Fibroblast of pulmonary artery (primary cell): ENCODE data around the gene CDK5R1.

Experiments used
- DNase-seq: peaks from one replicate; pipeline ENCODE4 v3.0.0-alpha.2; 2010; ENCODE audit warnings: low read depth
- H3K4me3 ChIP-seq: replicated peaks from 2 replicates; pipeline ENCODE4 v1.5.1; 2011; ENCODE audit warnings: low read depth, mild to moderate bottlenecking, control low read depth, low read length, moderate library complexity
- TF ChIP-seq, protein P1 (sequence below): IDR thresholded peaks from 2 replicates; pipeline ENCODE4 v1.5.1; 2011; ENCODE audit warnings: mild to moderate bottlenecking, control low read depth, low read length, inconsistent platforms; ENCODE audit errors: missing control alignments

Gene CDK5R1

DNA sequence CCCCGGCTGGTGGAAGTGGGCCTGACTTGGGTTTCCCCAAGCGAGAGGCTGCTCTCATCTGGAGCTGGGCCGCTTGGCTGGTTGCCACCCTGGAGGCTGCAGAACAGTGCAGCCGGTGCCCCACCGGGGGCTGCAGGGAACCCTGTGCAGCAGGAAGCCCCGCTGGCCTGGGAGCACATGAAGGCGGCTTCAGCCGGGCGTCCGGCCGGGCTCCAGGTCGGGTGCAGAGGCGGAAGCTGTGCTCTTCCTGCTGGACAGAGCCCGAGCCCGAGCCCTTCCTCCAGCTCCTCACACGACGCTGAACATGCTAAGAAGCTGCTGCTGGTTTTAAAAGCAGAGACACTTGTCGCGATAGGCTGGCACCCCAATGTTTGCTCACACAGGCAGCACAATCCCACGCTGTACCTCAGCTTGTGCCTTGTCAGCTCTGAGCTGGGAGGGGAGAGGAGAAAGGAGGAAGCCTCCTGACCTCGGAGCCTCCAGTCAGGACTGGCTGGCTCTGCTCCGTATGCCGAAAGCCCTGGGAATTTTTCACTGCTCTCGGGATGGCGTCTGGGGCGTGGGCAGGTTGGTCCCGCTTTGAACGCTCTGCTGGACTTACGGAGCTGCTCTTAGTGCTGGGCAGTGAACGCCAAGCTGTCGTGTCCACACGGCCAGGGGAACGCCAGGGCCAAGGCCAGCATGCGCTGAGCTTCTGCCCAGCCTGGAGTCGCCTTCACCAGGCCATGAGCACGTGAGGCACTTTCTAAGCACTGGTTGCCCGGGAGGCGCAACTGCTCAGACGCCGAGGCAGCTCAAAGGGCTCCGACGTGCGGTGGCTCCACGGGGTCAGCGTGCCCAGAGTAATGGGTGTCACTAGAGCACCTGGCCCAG, 8.8 kb downstream of the CDK5R1 start:
- TF ChIP-seq, protein P1, sequence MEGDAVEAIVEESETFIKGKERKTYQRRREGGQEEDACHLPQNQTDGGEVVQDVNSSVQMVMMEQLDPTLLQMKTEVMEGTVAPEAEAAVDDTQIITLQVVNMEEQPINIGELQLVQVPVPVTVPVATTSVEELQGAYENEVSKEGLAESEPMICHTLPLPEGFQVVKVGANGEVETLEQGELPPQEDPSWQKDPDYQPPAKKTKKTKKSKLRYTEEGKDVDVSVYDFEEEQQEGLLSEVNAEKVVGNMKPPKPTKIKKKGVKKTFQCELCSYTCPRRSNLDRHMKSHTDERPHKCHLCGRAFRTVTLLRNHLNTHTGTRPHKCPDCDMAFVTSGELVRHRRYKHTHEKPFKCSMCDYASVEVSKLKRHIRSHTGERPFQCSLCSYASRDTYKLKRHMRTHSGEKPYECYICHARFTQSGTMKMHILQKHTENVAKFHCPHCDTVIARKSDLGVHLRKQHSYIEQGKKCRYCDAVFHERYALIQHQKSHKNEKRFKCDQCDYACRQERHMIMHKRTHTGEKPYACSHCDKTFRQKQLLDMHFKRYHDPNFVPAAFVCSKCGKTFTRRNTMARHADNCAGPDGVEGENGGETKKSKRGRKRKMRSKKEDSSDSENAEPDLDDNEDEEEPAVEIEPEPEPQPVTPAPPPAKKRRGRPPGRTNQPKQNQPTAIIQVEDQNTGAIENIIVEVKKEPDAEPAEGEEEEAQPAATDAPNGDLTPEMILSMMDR = no peak
- DNase-seq = peak; percentile 23
- no peak overlapping the region for H3K4me3 ChIP-seq

DNA sequence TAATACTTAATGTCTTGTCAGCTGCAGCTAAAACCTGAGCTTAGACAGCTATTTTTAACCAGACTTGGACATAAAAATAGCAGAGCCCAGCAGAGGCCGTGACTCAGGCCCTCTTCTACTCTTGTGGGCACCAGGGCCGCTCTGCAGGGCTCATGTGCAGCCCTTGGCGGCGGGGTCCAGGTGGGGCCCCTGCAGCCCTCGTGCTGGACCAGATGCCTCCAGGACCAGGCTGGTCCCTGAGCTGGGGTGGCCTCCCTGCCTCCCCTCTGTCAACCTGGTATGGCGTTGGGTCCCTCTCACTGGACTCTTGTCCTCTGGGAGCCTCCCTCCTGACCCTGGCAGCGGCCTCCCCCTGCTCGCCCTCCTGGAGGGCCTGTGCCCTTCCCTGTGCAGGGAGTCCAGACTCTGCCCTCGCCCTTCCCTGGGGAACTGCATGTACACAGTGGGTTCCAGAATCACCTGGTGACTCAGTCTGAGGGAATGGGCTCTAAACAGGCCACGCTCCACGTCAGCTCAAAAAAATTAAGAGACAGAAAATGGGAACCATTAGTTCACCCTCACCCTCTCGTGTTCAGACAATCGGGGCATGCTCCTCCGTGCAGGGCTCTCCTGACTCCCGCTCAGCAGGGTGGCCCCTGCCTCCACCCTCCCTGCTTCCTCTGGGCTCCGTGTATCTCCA, 9.7 kb downstream of the CDK5R1 start:
- H3K4me3 ChIP-seq = no peak overlapping the region
- TF ChIP-seq, protein P1 = no peak
- DNase-seq = peak; percentile 38

- no peak overlapping the region for H3K4me3 ChIP-seq
- DNase-seq = no peak
- TF ChIP-seq, protein P1 = no peak
Measured at GRCh38 chr17:32497431-32498205, 10.8 kb downstream of the CDK5R1 start.

DNA sequence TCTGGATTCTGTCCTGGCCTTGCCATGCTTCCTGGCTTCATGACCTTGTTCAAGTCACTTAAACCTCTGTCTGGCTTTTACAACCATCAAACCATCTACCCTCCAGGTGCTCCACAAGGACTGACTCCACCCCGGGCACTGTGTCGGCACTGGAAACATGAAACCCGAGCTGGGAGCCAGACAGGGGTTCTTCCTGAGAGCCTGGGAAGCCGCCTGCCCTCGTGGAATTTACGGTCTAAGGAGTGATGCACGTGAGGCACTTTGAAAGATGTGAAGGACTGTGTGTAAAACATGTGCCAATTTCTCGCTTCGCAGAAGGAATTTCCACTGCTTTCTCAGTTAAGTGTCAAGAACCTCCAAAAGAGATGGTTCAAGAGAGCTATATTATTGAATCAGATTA, 11.6 kb downstream of the CDK5R1 start:
- no peak for DNase-seq
- no peak overlapping the region for H3K4me3 ChIP-seq
- TF ChIP-seq, protein P1 = no peak

GRCh38 chr17:32502013-32502412, 15.2 kb downstream of the CDK5R1 start:
- TF ChIP-seq, protein P1 = no peak
- DNase-seq = no peak
- no peak overlapping the region for H3K4me3 ChIP-seq

GRCh38 chr17:32502710-32503109, 15.9 kb downstream of the CDK5R1 start:
- TF ChIP-seq, protein P1 = no peak
- no peak for DNase-seq
- no peak overlapping the region for H3K4me3 ChIP-seq
